ENCODE results near the gene RBPJL.

DNA sequence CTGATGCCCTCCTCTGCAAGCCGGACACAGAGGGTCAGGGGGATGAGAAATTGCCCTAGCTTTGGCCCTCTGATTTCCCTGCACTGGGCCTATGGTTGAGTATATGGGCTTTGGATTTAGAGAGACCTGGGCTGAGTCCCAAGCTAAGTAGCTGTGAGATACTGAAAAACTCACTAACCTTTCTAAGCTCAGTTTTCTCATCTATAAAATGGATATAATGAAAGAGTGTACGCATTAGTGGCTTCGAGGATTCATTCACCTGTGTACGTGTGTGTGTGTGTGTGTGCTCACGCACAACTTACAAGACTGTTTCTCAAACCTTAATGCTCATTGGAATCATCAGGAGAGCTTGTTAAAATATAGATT is 12.7 kb upstream of the RBPJL start:
- no peak for TF ChIP-seq BHLHE40 (IDR thresholded peaks at IDR 0.05; ENCODE audit: borderline replicate concordance)
- no peak for TF ChIP-seq CTBP1 (IDR thresholded peaks at IDR 0.05; ENCODE audit: borderline replicate concordance)
- TF ChIP-seq LEF1 (IDR thresholded peaks at IDR 0.05; ENCODE audit: borderline replicate concordance), result no peak
- no peak for TF ChIP-seq NFRKB (IDR thresholded peaks at IDR 0.05)
- no peak for TF ChIP-seq SUZ12 (IDR thresholded peaks at IDR 0.05)
- no peak for TF ChIP-seq ELF4 (IDR thresholded peaks at IDR 0.05)
- no peak for TF ChIP-seq L3MBTL2 (conservative IDR thresholded peaks at IDR 0.05)
- no peak for TF ChIP-seq SP1 (IDR thresholded peaks at IDR 0.05)
- TF ChIP-seq FOXM1 (IDR thresholded peaks at IDR 0.05; ENCODE audit: borderline replicate concordance), result no peak
- TF ChIP-seq ARNT (IDR thresholded peaks at IDR 0.05), result no peak

Measured in HEK293T (cell line).